ENCODE data around the gene MX2.
"Not testable (repeated sequence)": the region's sequence is repeated elsewhere in the genome, so short reads cannot be mapped to it uniquely, and the experiment has no call there.

The MX2 gene

GRCh38 chr21:41338455-41338854, 23.4 kb upstream of the MX2 start:
- no peak for DNase-seq

GRCh38 chr21:41342035-41342434, 19.8 kb upstream of the MX2 start:
- no peak for DNase-seq

GRCh38 chr21:41344146-41344545, 17.7 kb upstream of the MX2 start:
- no peak for DNase-seq

GRCh38 chr21:41345356-41345755, 16.5 kb upstream of the MX2 start:
- no peak for DNase-seq

GRCh38 chr21:41345934-41346685, 15.7 kb upstream of the MX2 start:
- DNase-seq = no peak

GRCh38 chr21:41346758-41347157, 15.1 kb upstream of the MX2 start:
- DNase-seq = no peak

GRCh38 chr21:41348434-41348833, 13.4 kb upstream of the MX2 start:
- DNase-seq = no peak

GRCh38 chr21:41349126-41349525, 12.7 kb upstream of the MX2 start:
- DNase-seq = no peak

GRCh38 chr21:41349619-41350390, 12.0 kb upstream of the MX2 start:
- no peak for DNase-seq

- DNase-seq = no peak
Measured at GRCh38 chr21:41350436-41351155, 11.2 kb upstream of the MX2 start.

GRCh38 chr21:41357546-41357945, 4.3 kb upstream of the MX2 start:
- no peak for DNase-seq

- DNase-seq = no peak
Measured at GRCh38 chr21:41358193-41359166, 3.3 kb upstream of the MX2 start.

- no peak for DNase-seq
Measured at GRCh38 chr21:41359286-41359685, 2.5 kb upstream of the MX2 start.

GRCh38 chr21:41359754-41360071, 2.1 kb upstream of the MX2 start:
- DNase-seq = not testable (repeated sequence)

- no peak for DNase-seq
Measured at GRCh38 chr21:41360072-41360821, 1.6 kb upstream of the MX2 start.

- DNase-seq = no peak
Measured at GRCh38 chr21:41361053-41361785, 608 bp upstream of the MX2 start.

- DNase-seq = no peak
Measured at GRCh38 chr21:41362605-41363369, 960 bp downstream of the MX2 start.

GRCh38 chr21:41363370-41364270, 1.8 kb downstream of the MX2 start:
- DNase-seq = no peak

- no peak for DNase-seq
Measured at GRCh38 chr21:41364308-41364707, 2.5 kb downstream of the MX2 start.
